HK-2 (cell line): ENCODE results near the gene INSR.
"Not testable (repeated sequence)": the region's sequence is repeated elsewhere in the genome, so short reads cannot be mapped to it uniquely, and the experiment has no call there.

Experiments
- DNase-seq: peaks from one replicate; pipeline ENCODE4 v3.0.0-alpha.2; 2018; ENCODE audit not compliant: unreplicated experiment

The INSR gene

DNA sequence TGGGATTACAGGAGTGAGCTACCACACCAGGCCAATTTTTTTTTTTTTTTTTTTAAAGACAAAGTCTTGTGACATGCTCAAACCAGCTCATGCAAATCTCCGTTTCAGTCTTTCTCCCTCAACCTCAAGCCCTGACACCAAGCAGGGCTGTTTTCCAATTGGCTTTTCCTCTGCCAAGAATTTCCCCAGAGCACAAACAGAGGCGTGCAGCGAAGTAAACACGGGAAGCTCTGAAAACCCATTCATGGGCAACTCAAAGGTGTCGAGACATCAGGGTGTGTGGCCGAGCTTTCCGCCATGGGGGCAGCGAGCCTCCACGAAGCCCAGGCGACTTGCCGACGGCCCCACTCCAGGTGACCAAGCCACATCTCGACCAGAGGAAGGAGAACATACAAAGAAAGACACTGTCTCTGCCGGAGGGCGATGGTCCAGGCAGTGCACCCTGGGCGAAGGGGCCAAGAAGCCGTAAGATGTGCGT lies 70.0 kb downstream of the INSR start:
- DNase-seq = no peak

GRCh38 chr19:7223429-7223828 lies 70.8 kb downstream of the INSR start:
- no peak for DNase-seq

DNA sequence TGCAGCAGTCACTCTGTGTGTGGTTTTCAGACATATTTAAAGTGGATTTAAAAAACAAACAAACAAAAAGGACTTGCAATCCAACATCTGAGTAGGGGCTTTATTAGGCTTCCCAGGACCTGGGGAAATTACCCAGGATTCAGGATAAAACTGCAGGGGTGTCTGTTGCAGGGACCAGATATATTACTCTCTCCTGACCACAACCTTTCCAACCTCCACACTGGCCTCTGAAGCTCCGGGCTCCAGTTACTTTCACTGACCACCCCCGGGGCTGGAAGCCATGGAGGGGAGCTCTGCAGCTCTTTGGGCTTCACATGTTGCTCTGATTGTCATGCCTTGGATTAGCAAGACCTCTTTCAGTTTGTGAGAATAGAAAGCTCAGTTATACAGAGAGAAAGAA lies 75.2 kb downstream of the INSR start:
- DNase-seq = no peak

- DNase-seq = no peak
Observed at GRCh38 chr19:7217861-7218260, 76.4 kb downstream of the INSR start.

- no peak for DNase-seq
Observed at GRCh38 chr19:7216373-7216902, 77.8 kb downstream of the INSR start.

- DNase-seq = no peak
Observed at GRCh38 chr19:7215176-7215575, 79.0 kb downstream of the INSR start.

GRCh38 chr19:7214324-7215089 lies 79.7 kb downstream of the INSR start:
- DNase-seq = no peak

GRCh38 chr19:7213628-7214323 lies 80.4 kb downstream of the INSR start:
- no peak for DNase-seq

- DNase-seq = no peak
Observed at GRCh38 chr19:7211191-7211951, 82.8 kb downstream of the INSR start.

- no peak for DNase-seq
Observed at GRCh38 chr19:7210359-7210758, 83.9 kb downstream of the INSR start.

GRCh38 chr19:7209597-7210325 lies 84.5 kb downstream of the INSR start:
- not testable (repeated sequence) for DNase-seq

DNA sequence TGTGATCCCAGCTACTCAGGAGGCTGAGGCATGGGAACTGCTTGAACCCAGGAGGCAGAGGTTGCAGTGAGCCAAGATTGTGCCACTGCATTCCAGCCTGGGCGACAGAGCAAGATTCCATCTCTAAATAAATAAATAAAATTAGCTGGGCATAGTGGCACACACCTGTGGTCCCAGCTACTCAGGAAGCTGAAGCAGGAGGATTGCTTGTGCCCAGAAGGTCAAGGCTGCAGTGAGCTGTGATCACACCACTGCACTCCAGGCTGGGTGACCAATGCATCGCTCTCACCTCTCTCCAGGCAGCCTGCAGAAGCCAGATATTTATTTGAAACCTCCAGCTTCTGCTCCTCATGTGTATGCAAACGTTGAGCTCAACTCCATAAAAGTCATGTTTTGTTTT lies 85.2 kb downstream of the INSR start:
- not testable (repeated sequence) for DNase-seq

DNA sequence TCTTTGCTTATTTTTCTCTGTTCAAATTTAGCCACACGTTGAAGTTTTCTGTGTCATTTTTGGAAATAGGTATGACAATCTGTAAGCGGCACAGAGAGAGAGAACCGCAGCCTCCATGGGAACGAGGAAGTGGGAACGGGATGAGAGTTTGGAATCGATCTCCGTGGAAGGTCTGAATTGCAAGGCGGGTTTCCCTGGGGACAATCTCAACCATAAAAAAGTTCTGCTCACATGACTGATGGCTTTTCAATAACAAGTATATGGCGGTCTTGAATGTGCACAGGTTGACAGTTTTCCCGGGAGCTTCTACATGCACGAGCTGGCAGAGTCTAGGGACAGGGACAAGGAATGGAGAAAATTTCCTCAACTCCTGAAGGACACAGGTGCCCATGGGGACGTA lies 90.9 kb downstream of the INSR start:
- no peak for DNase-seq

- no peak for DNase-seq
Observed at GRCh38 chr19:7202888-7203287, 91.3 kb downstream of the INSR start.

- no peak for DNase-seq
Observed at GRCh38 chr19:7200736-7201135, 93.5 kb downstream of the INSR start.

DNA sequence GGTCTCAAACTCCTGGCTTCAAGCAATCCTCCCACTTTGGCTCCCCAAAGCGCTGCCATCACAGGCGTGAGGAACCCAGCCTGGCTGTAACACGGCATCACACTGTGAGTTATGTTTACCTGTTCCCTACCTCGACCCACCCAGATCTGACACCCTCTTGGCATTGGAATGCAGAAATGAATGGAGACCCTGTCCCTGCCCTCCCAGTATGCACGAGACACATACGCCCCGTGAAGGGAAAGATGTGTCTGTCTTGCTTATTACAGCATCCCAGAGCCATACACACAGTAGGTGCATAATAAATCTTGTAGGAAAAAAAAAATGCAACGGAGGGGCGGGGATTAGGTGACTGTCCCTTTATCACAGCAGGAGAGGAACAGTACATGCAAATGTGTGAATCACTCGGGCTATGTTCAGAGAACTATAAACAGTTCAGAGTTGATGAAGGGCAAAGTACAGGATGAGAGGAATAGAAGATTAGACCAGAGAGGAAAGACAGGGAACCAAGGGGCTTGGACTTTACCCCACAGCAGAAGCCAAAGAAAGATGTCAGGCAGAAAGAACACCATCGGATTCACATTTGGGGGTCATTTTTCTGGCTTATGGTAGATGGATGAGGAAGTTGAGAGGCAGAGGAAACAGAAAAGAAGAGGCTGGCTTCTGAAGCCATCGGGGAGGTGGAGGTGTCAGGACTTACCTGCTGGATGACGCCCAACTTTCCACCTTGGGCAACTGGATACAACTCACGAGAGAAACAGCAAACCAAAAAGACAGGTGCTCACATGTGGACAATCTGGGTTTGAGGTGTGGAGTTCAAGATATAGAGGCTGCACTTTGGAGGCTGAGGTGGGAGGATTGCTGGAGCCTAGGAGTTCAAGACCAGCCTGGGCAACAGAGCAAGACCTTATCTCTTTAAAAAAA lies 94.3 kb downstream of the INSR start:
- DNase-seq = no peak

- DNase-seq = peak; percentile 88
Observed at GRCh38 chr19:7197760-7198696, 96.2 kb downstream of the INSR start.

GRCh38 chr19:7197119-7197759 lies 97.0 kb downstream of the INSR start:
- DNase-seq = peak; percentile 94

DNA sequence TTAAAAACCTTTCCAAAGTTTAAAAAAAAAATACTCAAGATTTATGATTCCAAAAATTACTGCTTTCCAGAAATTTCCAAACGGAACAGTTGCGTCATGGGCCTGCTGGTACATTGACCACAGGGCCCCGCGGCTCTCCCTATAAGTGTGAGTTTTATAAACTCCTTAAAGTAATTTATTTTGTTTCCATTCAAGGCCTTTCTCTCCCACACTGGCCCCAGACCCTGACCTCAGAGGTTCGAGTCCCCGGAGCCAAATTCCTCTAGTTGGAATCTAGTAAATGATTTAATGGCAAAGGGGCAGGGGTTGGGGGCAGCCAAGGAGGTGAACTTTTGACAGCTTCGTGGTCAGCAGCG lies 97.5 kb downstream of the INSR start:
- no peak for DNase-seq
